ENCODE results near the gene CEP78.
"Not testable (repeated sequence)": the region's sequence is repeated elsewhere in the genome, so short reads cannot be mapped to it uniquely, and the experiment has no call there.

The CEP78 gene

DNA sequence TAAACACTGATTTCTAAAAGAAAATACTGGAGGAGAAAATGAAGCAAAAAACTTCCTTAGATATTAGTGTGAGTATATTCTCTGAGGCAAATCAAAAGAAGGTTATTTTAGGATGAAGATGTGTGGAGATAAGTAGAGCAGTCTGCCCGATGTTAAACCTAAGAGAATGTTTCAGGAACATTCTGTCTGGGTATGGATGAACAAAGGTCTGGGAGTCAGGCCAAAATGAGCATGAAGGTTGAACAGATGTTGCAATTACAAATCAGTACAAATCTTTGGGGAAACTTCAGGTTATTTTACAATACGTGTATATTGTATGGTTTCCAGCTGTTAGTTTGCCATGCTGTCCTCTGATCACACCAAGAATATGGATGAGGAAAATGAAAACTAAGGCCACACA, 14.4 kb upstream of the CEP78 start:
- TF ChIP-seq, protein P1, sequence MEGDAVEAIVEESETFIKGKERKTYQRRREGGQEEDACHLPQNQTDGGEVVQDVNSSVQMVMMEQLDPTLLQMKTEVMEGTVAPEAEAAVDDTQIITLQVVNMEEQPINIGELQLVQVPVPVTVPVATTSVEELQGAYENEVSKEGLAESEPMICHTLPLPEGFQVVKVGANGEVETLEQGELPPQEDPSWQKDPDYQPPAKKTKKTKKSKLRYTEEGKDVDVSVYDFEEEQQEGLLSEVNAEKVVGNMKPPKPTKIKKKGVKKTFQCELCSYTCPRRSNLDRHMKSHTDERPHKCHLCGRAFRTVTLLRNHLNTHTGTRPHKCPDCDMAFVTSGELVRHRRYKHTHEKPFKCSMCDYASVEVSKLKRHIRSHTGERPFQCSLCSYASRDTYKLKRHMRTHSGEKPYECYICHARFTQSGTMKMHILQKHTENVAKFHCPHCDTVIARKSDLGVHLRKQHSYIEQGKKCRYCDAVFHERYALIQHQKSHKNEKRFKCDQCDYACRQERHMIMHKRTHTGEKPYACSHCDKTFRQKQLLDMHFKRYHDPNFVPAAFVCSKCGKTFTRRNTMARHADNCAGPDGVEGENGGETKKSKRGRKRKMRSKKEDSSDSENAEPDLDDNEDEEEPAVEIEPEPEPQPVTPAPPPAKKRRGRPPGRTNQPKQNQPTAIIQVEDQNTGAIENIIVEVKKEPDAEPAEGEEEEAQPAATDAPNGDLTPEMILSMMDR (IDR thresholded peaks at IDR 0.05): no peak
- H3K9me3 Mint-ChIP-seq: peaks cover 21% of the 10 kb centered on the region
- H3K36me3 Mint-ChIP-seq (ENCODE audit: low read depth): peaks cover 13% of the 10 kb centered on the region
- H3K4me3 Mint-ChIP-seq: no peak overlapping the region
- H3K27me3 Mint-ChIP-seq (ENCODE audit: low read depth, poor library complexity): no peaks in the 10 kb centered on the region
- no peak overlapping the region for H3K27ac Mint-ChIP-seq
- no peak for DNase-seq
- H3K4me1 Mint-ChIP-seq: no peaks in the 10 kb centered on the region

DNA sequence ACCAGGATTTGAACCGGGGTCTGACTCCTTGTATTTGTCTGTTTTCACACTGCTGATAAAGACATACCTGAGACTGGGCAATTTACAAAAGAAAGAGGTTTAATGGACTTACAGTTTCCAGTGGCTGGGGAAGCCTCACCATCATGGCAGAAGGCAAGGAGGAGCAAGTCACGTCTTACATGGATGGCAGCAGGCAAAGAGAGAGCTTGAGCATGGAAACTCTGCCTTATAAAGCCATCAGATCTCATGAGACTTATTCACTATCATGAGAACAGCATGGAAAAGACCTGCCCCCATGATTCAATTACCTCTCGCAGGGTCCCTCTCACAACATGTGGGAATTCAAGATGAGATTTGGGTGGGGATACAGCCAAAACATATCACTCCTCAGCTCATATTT, 14.0 kb upstream of the CEP78 start:
- peaks cover 13% of the 10 kb centered on the region for H3K36me3 Mint-ChIP-seq (ENCODE audit: low read depth)
- H3K9me3 Mint-ChIP-seq: peaks cover 21% of the 10 kb centered on the region
- H3K27ac Mint-ChIP-seq; DNase-seq; H3K4me1 Mint-ChIP-seq; H3K27me3 Mint-ChIP-seq (ENCODE audit: low read depth, poor library complexity); H3K4me3 Mint-ChIP-seq: not testable (repeated sequence)

DNA sequence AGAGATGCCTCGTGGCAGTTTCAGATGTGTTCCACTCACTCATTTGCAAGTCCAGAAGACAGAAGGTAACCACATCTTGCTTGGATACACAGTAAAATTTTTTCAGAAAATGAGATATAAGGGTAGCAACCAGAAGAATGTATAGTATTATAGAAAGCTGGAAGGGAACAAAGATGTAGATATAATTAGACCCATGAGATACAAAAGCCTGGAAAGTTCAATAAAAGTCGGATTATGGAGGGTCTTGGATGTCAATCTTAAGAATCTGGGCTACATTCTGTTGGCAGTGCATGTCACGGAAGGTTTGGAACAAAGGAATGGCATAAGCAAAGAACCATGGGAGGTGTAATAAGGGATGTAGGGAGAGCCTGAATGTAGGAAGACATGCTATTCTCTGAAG, 5.1 kb upstream of the CEP78 start:
- H3K36me3 Mint-ChIP-seq (ENCODE audit: low read depth): peaks cover 9% of the 10 kb centered on the region
- no peak overlapping the region for H3K27ac Mint-ChIP-seq
- H3K27me3 Mint-ChIP-seq (ENCODE audit: low read depth, poor library complexity): no peaks in the 10 kb centered on the region
- TF ChIP-seq, protein P1 (IDR thresholded peaks at IDR 0.05): no peak
- DNase-seq: no peak
- H3K4me1 Mint-ChIP-seq: no peaks in the 10 kb centered on the region
- no peak overlapping the region for H3K4me3 Mint-ChIP-seq
- H3K9me3 Mint-ChIP-seq: no peaks in the 10 kb centered on the region

DNA sequence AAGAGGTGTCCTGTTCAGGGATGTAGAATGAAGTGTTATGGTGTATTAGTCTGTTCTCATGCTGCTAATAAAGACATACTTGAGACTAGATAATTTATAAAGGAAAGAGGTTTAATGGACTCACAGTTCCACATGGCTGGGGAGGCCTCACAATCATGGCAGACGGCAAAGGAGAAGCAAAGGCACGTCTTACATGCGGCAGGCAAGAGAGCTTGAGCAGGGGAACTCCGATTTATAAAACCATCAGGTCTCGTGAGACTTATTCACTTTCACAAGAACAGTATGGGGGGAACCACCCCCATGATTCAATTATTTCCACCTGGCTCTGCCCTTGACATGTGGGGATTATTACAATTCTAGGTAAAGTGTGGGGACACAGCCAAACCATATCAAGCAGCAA, 3.4 kb upstream of the CEP78 start:
- not testable (repeated sequence) for H3K27me3 Mint-ChIP-seq (ENCODE audit: low read depth, poor library complexity); DNase-seq; H3K4me3 Mint-ChIP-seq; H3K9me3 Mint-ChIP-seq; H3K27ac Mint-ChIP-seq; H3K4me1 Mint-ChIP-seq
- H3K36me3 Mint-ChIP-seq (ENCODE audit: low read depth): peaks cover 13% of the 10 kb centered on the region

DNA sequence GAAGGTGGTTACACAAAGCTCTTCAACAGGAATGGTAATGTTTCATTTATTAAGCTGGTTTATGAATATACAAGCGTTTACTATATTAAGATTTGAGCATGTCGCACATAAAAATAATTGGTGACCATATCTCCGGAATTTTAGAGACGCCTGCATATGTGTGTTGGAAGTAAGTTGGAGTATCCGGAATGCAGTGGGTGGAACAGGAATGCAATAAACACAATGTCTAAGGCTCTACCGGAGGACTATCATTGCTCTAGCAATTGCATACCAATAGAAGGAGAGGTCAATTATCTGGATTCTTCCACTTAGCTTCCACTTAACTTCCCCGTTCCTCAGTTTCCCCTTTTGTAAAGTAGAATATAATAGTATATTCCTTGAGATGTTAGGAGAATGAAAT, 1.1 kb upstream of the CEP78 start:
- Mint-ChIP-seq H3K9me3 (no peaks in the 10 kb centered on the region), H3K36me3 (ENCODE audit: low read depth) (peaks cover 21% of the 10 kb centered on the region), H3K4me3 (no peak overlapping the region), H3K27ac (no peak overlapping the region), H3K27me3 (ENCODE audit: low read depth, poor library complexity) (no peaks in the 10 kb centered on the region), H3K4me1 (peaks cover 28% of the 10 kb centered on the region)
- TF ChIP-seq, protein P1 (IDR thresholded peaks at IDR 0.05): no peak
- no peak for DNase-seq

DNA sequence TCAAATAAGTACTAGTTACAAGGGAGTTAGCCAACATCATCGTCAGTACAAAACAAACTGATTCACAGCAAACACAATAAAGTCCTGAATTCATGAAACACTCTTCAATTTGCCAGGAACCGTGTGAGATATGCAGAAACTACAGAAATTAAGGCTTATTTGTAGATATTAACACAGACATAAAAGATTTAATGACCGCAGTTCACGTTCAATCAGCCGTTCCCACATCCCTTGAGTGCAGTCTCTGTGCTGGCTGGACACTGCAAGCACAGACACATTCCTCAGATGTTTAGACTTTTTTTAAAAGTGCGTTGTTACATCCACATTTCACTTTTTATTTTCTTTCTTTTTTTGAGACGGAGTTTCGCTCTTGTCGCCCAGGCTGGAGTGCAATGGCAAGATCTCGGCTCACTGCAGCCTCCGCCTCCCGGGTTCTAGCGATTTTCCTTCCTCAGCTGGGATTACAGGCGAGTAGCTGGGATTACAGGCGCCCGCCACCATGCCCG, 566 bp upstream of the CEP78 start:
- no peak for DNase-seq
- Mint-ChIP-seq H3K4me1 (peaks cover 28% of the 10 kb centered on the region), H3K9me3 (no peaks in the 10 kb centered on the region), H3K4me3 (no peak overlapping the region), H3K27me3 (ENCODE audit: low read depth, poor library complexity) (no peaks in the 10 kb centered on the region), H3K36me3 (ENCODE audit: low read depth) (peaks cover 25% of the 10 kb centered on the region), H3K27ac (peak overlapping the region; percentile 98)
- TF ChIP-seq, protein P1 (IDR thresholded peaks at IDR 0.05): no peak

DNA sequence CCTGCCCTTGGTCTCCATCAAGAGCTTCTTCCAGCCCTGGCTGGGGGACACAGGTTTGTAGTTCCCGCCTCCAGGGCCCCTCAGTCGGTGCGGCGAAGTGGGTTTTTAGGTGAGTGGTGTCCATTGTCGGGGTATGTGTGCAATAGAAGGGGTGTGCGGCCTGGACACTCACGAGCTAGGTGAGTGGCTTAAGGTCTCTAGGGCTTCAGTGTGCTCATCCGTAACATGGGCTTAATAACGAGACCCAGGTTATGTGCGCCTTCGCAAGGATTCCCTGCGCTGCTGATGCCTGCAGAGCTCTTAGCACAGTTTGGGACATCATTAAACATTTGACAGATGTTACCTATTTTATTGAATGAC, 656 bp downstream of the CEP78 start:
- DNase-seq: no peak
- Mint-ChIP-seq H3K4me3 (no peak overlapping the region), H3K27ac (peak overlapping the region; percentile 67), H3K9me3 (no peaks in the 10 kb centered on the region), H3K36me3 (ENCODE audit: low read depth) (peaks cover 28% of the 10 kb centered on the region), H3K27me3 (ENCODE audit: low read depth, poor library complexity) (peaks cover 3% of the 10 kb centered on the region), H3K4me1 (peaks cover 28% of the 10 kb centered on the region)
- TF ChIP-seq, protein P1 (IDR thresholded peaks at IDR 0.05): no peak

All from nephron progenitor cell (in vitro differentiated cells).